ENCODE data around the gene TSPAN17.

The TSPAN17 gene

GRCh38 chr5:176643491-176644219 is 3.6 kb upstream of the TSPAN17 start:
- DNase-seq, result no peak

- no peak for DNase-seq
Observed at GRCh38 chr5:176644294-176644693, 3.0 kb upstream of the TSPAN17 start.

- no peak for DNase-seq
Observed at GRCh38 chr5:176644878-176645670, 2.2 kb upstream of the TSPAN17 start.

GRCh38 chr5:176646049-176646706 is 1.1 kb upstream of the TSPAN17 start:
- no peak for DNase-seq

- no peak for DNase-seq
Observed at GRCh38 chr5:176646707-176647029, 616 bp upstream of the TSPAN17 start.

- DNase-seq, result no peak
Observed at GRCh38 chr5:176647843-176648473, 674 bp downstream of the TSPAN17 start.

- DNase-seq, result no peak
Observed at GRCh38 chr5:176648474-176649194, 1.4 kb downstream of the TSPAN17 start.

GRCh38 chr5:176650354-176650884 is 3.1 kb downstream of the TSPAN17 start:
- DNase-seq, result no peak

GRCh38 chr5:176651472-176651980 is 4.2 kb downstream of the TSPAN17 start:
- DNase-seq, result no peak

- no peak for DNase-seq
Observed at GRCh38 chr5:176652136-176652535, 4.9 kb downstream of the TSPAN17 start.

- peak; percentile 64 for DNase-seq
Observed at GRCh38 chr5:176653401-176654385, 6.4 kb downstream of the TSPAN17 start.

GRCh38 chr5:176654856-176655255 is 7.6 kb downstream of the TSPAN17 start:
- no peak for DNase-seq

- DNase-seq, result no peak
Observed at GRCh38 chr5:176656467-176656990, 9.2 kb downstream of the TSPAN17 start.

GRCh38 chr5:176658007-176658599 is 10.8 kb downstream of the TSPAN17 start:
- DNase-seq, result peak; percentile 15

- no peak for DNase-seq
Observed at GRCh38 chr5:176658817-176659511, 11.7 kb downstream of the TSPAN17 start.

GRCh38 chr5:176659512-176659839 is 12.2 kb downstream of the TSPAN17 start:
- no peak for DNase-seq

- DNase-seq, result no peak
Observed at GRCh38 chr5:176659860-176660461, 12.7 kb downstream of the TSPAN17 start.

- DNase-seq, result no peak
Observed at GRCh38 chr5:176660530-176660859, 13.2 kb downstream of the TSPAN17 start.

GRCh38 chr5:176660860-176661641 is 13.8 kb downstream of the TSPAN17 start:
- DNase-seq, result peak; percentile 13

Data from SHP77 treated with DMSO at 0.1 percent for 48 hours (cell line).